SK-N-SH (cell line): Measurements from ENCODE around the gene MAP2K5. TPM values are rescaled to one million over a fixed set of nuclear protein-coding genes. Genes with fewer than 3 reads are reported as not detected.

Experiments used
- CTCF ChIA-PET: fragments of 300-600, 350-600 bp; formaldehyde crosslinking; extraction: SDS; loops from one replicate; lab custom pipeline; 2021; lab: Yijun Ruan, JAX
- POLR2A ChIA-PET: fragments of 350-600 bp; sonication (Branson Sonifier 250); formaldehyde crosslinking; extraction: SDS; loops from one replicate; lab custom pipeline; 2020; ENCODE audit warnings: antibody characterized with exemption, inconsistent platforms; lab: Yijun Ruan, JAX
- DNase-seq: peaks from one replicate; pipeline ENCODE4 v3.0.0; 2012
- H2AFZ ChIP-seq: fragments of 200-600 bp; sonication (generic); 2 replicates; pipeline ENCODE4 v1.8.1; 2016; ENCODE audit warnings: antibody characterized with exemption, mild to moderate bottlenecking, low read depth
- H3F3A ChIP-seq: fragments of 200-600 bp; sonication (generic); replicated peaks from 2 replicates; pipeline ENCODE3; 2016; ENCODE audit warnings: antibody characterized with exemption, mild to moderate bottlenecking; ENCODE audit not compliant: insufficient read depth
- H3K27ac ChIP-seq, 2 experiments: fragments of 200-500 bp in 1 of 2; fragments of 200-600 bp in 1 of 2; sonication (Bioruptor generic) in 1 of 2; sonication (generic), shearing (Covaris generic) in 1 of 2; 2 replicates each; pipeline versions ENCODE4 v1.5.1 to v1.6.1; 2014 to 2016; ENCODE audit warnings: low read depth in 2 of 2, inconsistent platforms in 1 of 2, low read length in 1 of 2, mild to moderate bottlenecking in 1 of 2, mixed read lengths in 1 of 2
- H3K27me3 ChIP-seq: fragments of 200-600 bp; sonication (generic), shearing (Covaris generic); 2 replicates; pipeline ENCODE4 v1.6.1; 2016; ENCODE audit warnings: mixed run types; ENCODE audit not compliant: insufficient read depth
- H3K36me3 ChIP-seq, 2 experiments: fragments of 200-500 bp in 1 of 2; fragments of 200-600 bp in 1 of 2; sonication (Bioruptor generic) in 1 of 2; sonication (generic) in 1 of 2; replicated peaks in 1 of 2; 2 replicates each; pipeline versions ENCODE3 to v1.5.1; 2014 to 2016; ENCODE audit warnings: low read length in 1 of 2, mild to moderate bottlenecking in 1 of 2; ENCODE audit not compliant: insufficient read depth in 2 of 2, control insufficient read depth in 1 of 2
- H3K4me1 ChIP-seq, 2 experiments: fragments of 200-500 bp in 1 of 2; fragments of 200-600 bp in 1 of 2; sonication (Bioruptor generic) in 1 of 2; sonication (generic), shearing (Covaris generic) in 1 of 2; 2 replicates each; pipeline versions ENCODE4 v1.5.1 to v1.6.1; 2014 to 2016; ENCODE audit warnings: low read depth in 1 of 2, low read length in 1 of 2, mixed run types in 1 of 2; ENCODE audit not compliant: insufficient read depth in 2 of 2, control insufficient read depth in 1 of 2
- H3K4me2 ChIP-seq: fragments of 200-600 bp; sonication (generic), shearing (Covaris generic); 2 replicates; pipeline ENCODE4 v1.6.1; 2017; ENCODE audit warnings: mixed run types
- H3K4me3 ChIP-seq, 2 experiments: fragments of 200-500 bp in 1 of 2; fragments of 200-600 bp in 1 of 2; sonication (Bioruptor generic) in 1 of 2; sonication (generic), shearing (Covaris generic) in 1 of 2; 2 replicates each; pipeline versions ENCODE4 v1.5.1 to v1.8.1; 2014 to 2016; ENCODE audit warnings: low read depth in 2 of 2, inconsistent platforms in 1 of 2, low read length in 1 of 2, mild to moderate bottlenecking in 1 of 2, mixed read lengths in 1 of 2, moderate library complexity in 1 of 2
- H3K79me2 ChIP-seq: fragments of 200-600 bp; sonication (generic); 2 replicates; pipeline ENCODE4 v1.8.1; 2017; ENCODE audit warnings: mild to moderate bottlenecking; ENCODE audit not compliant: insufficient read depth
- H3K9ac ChIP-seq: fragments of 200-600 bp; sonication (generic); 2 replicates; pipeline ENCODE4 v1.6.1; 2017; ENCODE audit warnings: mixed run types
- H3K9me2 ChIP-seq: fragments of 200-600 bp; sonication (generic); 2 replicates; pipeline ENCODE4 v1.6.1; 2017; ENCODE audit warnings: mixed run types
- H3K9me3 ChIP-seq: fragments of 200-600 bp; sonication (generic); 2 replicates; pipeline ENCODE4 v1.6.1; 2017; ENCODE audit warnings: mixed run types, mild to moderate bottlenecking, moderate library complexity
- H4K20me1 ChIP-seq: fragments of 200-600 bp; sonication (generic); 2 replicates; pipeline ENCODE4 v1.6.1; 2017; ENCODE audit warnings: mild to moderate bottlenecking, mixed run types; ENCODE audit not compliant: insufficient read depth
- CHD2 ChIP-seq: fragments of 150-350 bp; IDR thresholded peaks from 2 replicates; pipeline ENCODE4 v1.6.1; 2018; ENCODE audit warnings: low read length; ENCODE audit not compliant: partially characterized antibody
- CTCF ChIP-seq: fragments of 200-600 bp; sonication (generic); IDR thresholded peaks from 2 replicates; pipeline ENCODE4 v1.6.1; 2017; ENCODE audit warnings: antibody characterized with exemption, mild to moderate bottlenecking, moderate library complexity
- EP300 ChIP-seq, 2 experiments: IDR thresholded peaks; 2 replicates each; pipeline versions ENCODE4 v1.4.0 to v1.6.1; 2012; ENCODE audit warnings: borderline replicate concordance in 1 of 2, low read depth in 1 of 2, low read length in 1 of 2
- EZH2phosphoT487 ChIP-seq: fragments of 200-600 bp; sonication (generic); IDR thresholded peaks from 2 replicates; pipeline ENCODE4 v1.6.1; 2017; ENCODE audit warnings: low read depth, mixed run types, mild to moderate bottlenecking, antibody characterized with exemption, moderate library complexity, borderline replicate concordance
- FOSL2 ChIP-seq: IDR thresholded peaks from 2 replicates; pipeline ENCODE4 v1.4.0; 2012; ENCODE audit warnings: low read depth, mild to moderate bottlenecking, moderate library complexity, borderline replicate concordance
- FOXJ3 ChIP-seq: sonication (generic); formaldehyde crosslinking; IDR thresholded peaks from 2 replicates; pipeline ENCODE4 v1.5.1; 2020; ENCODE audit warnings: mild to moderate bottlenecking, missing genetic modification reagents
- GATA2 ChIP-seq: sonication (generic); formaldehyde crosslinking; IDR thresholded peaks from 2 replicates; pipeline ENCODE4 v1.5.0; 2020; ENCODE audit warnings: mild to moderate bottlenecking, missing genetic modification reagents
- IRF3 ChIP-seq: fragments of 150-350 bp; IDR thresholded peaks from 2 replicates; pipeline ENCODE4 v1.6.1; 2016; ENCODE audit warnings: mild to moderate bottlenecking, low read depth, low read length
- JUND ChIP-seq: IDR thresholded peaks from 2 replicates; pipeline ENCODE4 v1.4.0; 2012
- MAX ChIP-seq: IDR thresholded peaks from 2 replicates; pipeline ENCODE4 v1.4.0; 2012; ENCODE audit warnings: low read depth
- MEF2A ChIP-seq: IDR thresholded peaks from 2 replicates; pipeline ENCODE4 v1.4.0; 2012; ENCODE audit warnings: low read depth, borderline replicate concordance
- MXI1 ChIP-seq: IDR thresholded peaks from 2 replicates; pipeline ENCODE4 v1.6.1; 2012; ENCODE audit warnings: mild to moderate bottlenecking, low read depth, low read length, improper control_type of control experiment
- NRF1 ChIP-seq: IDR thresholded peaks from 2 replicates; pipeline ENCODE4 v1.6.1; 2012; ENCODE audit warnings: low read depth, mild to moderate bottlenecking, low read length
- PBX3 ChIP-seq: IDR thresholded peaks from 2 replicates; pipeline ENCODE4; 2012
- POLR2AphosphoS5 ChIP-seq: IDR thresholded peaks from 2 replicates; pipeline ENCODE4 v1.6.1; 2012; ENCODE audit warnings: low read depth, low read length
- RAD21 ChIP-seq: IDR thresholded peaks from 2 replicates; pipeline ENCODE4 v1.6.1; 2012; ENCODE audit warnings: mild to moderate bottlenecking, low read length
- RCOR1 ChIP-seq: fragments of 150-350 bp; IDR thresholded peaks from 2 replicates; pipeline ENCODE4 v1.6.1; 2017; ENCODE audit warnings: antibody characterized with exemption, low read length
- RFX5 ChIP-seq: IDR thresholded peaks from 2 replicates; pipeline ENCODE4 v1.6.1; 2012; ENCODE audit warnings: mild to moderate bottlenecking, improper control_type of control experiment, low read length
- RXRA ChIP-seq: IDR thresholded peaks from 2 replicates; pipeline ENCODE4 v1.4.0; 2012; ENCODE audit warnings: low read depth, mild to moderate bottlenecking, borderline replicate concordance
- SMC3 ChIP-seq: IDR thresholded peaks from 2 replicates; pipeline ENCODE4 v1.6.1; 2012; ENCODE audit warnings: low read depth, low read length, improper control_type of control experiment
- TAF1 ChIP-seq: IDR thresholded peaks from 2 replicates; pipeline ENCODE4 v1.6.1; 2012; ENCODE audit warnings: low read depth, mild to moderate bottlenecking, low read length, moderate library complexity, borderline replicate concordance
- TCF12 ChIP-seq: IDR thresholded peaks from 2 replicates; pipeline ENCODE4 v1.4.0; 2012
- TEAD4 ChIP-seq: IDR thresholded peaks from 2 replicates; pipeline ENCODE4 v1.4.0; 2012; ENCODE audit warnings: mild to moderate bottlenecking, borderline replicate concordance; ENCODE audit not compliant: insufficient read depth
- USF1 ChIP-seq: IDR thresholded peaks from 2 replicates; pipeline ENCODE4 v1.4.0; 2012; ENCODE audit warnings: low read depth, borderline replicate concordance
- YY1 ChIP-seq: IDR thresholded peaks from 2 replicates; pipeline ENCODE4 v1.4.0; 2012; ENCODE audit warnings: low read depth, mild to moderate bottlenecking
- ZBTB33 ChIP-seq: IDR thresholded peaks from 2 replicates; pipeline ENCODE4 v1.4.0; 2012; ENCODE audit warnings: low read depth, borderline replicate concordance
- WGBS: methylation state at CpG from one replicate; pipeline ENCODE4 v1.1.6; 2017; ENCODE audit warnings: low lambda C conversion rate; 5-methylcytosine and 5-hydroxymethylcytosine counted together
- polyA plus RNA-seq, 3 experiments: library from polyadenylated mRNA; depleted of rRNA; stranded (reverse); fragments of >200 nt; gene quantifications; 2 replicates each; pipeline ENCODE4 v1.2.3, GENCODE V29; 2012

MAP2K5 gene
- polyA plus RNA-seq, 1 of the 3 experiments (the other 2 are of a cell fraction), result 6.2 TPM

- 54% methylated on average over 7 of the region's 7 CpGs for WGBS
- H3K9ac ChIP-seq, result no peak overlapping the region
- no peak overlapping the region for H3K4me3 ChIP-seq
- no peaks in the 10 kb centered on the region for H4K20me1 ChIP-seq
- peaks cover 0 to 9% of the 10 kb centered on the region in 2 experiments for H3K36me3 ChIP-seq
- H3K9me2 ChIP-seq, result no peaks in the 10 kb centered on the region
- H3K4me1 ChIP-seq, result peaks cover 0 to 12% of the 10 kb centered on the region in 2 experiments; a peak in 1 of 4 replicates
- peak overlapping the region; percentile 45 for H3K4me2 ChIP-seq
- no peak for DNase-seq
- H3F3A ChIP-seq, result peaks cover 14% of the 10 kb centered on the region
- H2AFZ ChIP-seq, result peak overlapping the region; percentile 68; the same call in 1 of the 2 replicates
- no peaks in the 10 kb centered on the region for H3K79me2 ChIP-seq
- H3K27ac ChIP-seq, result peak overlapping the region; percentile 64 to 69; a peak in 3 of 4 replicates
- POLR2A ChIA-PET, result no interaction called here
- H3K9me3 ChIP-seq, result no peaks in the 10 kb centered on the region
- no peaks in the 10 kb centered on the region for H3K27me3 ChIP-seq
- CTCF ChIA-PET, result interaction anchor here (1.0 to 2.1 kb wide), 2 partner anchors 11 to 53 kb away, joined by 3 to 8 read pairs; no protein-coding TSS in a partner anchor
- no peak for TF ChIP-seq IRF3
- no peak for TF ChIP-seq POLR2AphosphoS5
- TF ChIP-seq TEAD4, result peak; percentile 82
- 0 out of 2 replicates have a peak, but pooled peaks have one; percentile 14 for TF ChIP-seq PBX3
- no peak for TF ChIP-seq USF1
- no peak for TF ChIP-seq RCOR1
- TF ChIP-seq SMC3, result no peak
- no peak for TF ChIP-seq RFX5
- peak; percentile 92 for TF ChIP-seq TCF12
- TF ChIP-seq NRF1, result no peak
- peak; percentile 82 for TF ChIP-seq FOSL2
- TF ChIP-seq MXI1, result no peak
- no peak for TF ChIP-seq EZH2phosphoT487
- TF ChIP-seq CTCF, result no peak
- no peak for TF ChIP-seq YY1
- TF ChIP-seq MAX, result no peak
- TF ChIP-seq EP300 (IDR thresholded peaks at IDR 0.05; ENCODE audit: borderline replicate concordance in 1 of 2, low read depth in 1 of 2, low read length in 1 of 2), result no peak
- 0 out of 2 replicates have a peak, but pooled peaks have one; percentile 18 for TF ChIP-seq RXRA
- TF ChIP-seq ZBTB33, result no peak
- no peak for TF ChIP-seq MEF2A
- no peak for TF ChIP-seq TAF1
- no peak for TF ChIP-seq RAD21
- TF ChIP-seq FOXJ3 (CRISPR knock-in tag), result no peak
- no peak for TF ChIP-seq CHD2
- TF ChIP-seq GATA2 (CRISPR knock-in tag), result no peak
- peak; percentile 92 for TF ChIP-seq JUND
Observed at GRCh38 chr15:67510597-67511190, 31.8 kb upstream of the MAP2K5 start.
